ENCODE measurements around the gene ZNF169.
"Not testable (repeated sequence)": the region's sequence is repeated elsewhere in the genome, so short reads cannot be mapped to it uniquely, and the experiment has no call there.

ZNF169 gene

DNA sequence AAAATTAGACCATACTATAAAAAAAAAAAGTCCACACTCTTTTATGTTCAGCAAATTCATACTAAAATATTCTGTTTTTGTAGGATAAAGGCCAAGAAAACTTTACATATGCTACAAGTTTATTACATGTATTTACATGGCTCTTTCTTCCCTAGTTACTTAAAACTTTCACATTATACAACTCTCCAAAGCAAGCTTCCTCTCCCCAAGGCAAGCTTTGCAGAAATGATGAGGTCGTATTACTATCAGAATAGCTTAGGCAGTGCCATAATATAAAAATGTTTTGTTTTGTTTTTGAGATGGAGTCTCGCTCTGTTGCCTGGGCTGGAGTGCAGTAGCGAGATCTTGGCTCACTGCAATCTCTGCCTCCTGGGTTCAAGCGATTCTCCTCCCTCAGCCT lies 77.3 kb downstream of the ZNF169 start:
- H3K4me3 ChIP-seq; H3K9me3 ChIP-seq (ENCODE audit: low read depth, low read length); H3K36me3 ChIP-seq (ENCODE audit: insufficient read depth, low read length); DNase-seq (ENCODE audit: low read depth, low spot score); H3K27ac ChIP-seq; H3K9ac ChIP-seq (ENCODE audit: insufficient read length): not testable (repeated sequence)

- not testable (repeated sequence) for H3K36me3 ChIP-seq (ENCODE audit: insufficient read depth, low read length); DNase-seq (ENCODE audit: low read depth, low spot score); H3K9ac ChIP-seq (ENCODE audit: insufficient read length); H3K27ac ChIP-seq; H3K9me3 ChIP-seq (ENCODE audit: low read depth, low read length); H3K4me3 ChIP-seq
Observed at GRCh38 chr9:94338723-94339122, 79.6 kb downstream of the ZNF169 start.

GRCh38 chr9:94339657-94340056 lies 80.6 kb downstream of the ZNF169 start:
- H3K4me3 ChIP-seq; H3K9me3 ChIP-seq (ENCODE audit: low read depth, low read length); H3K9ac ChIP-seq (ENCODE audit: insufficient read length); H3K27ac ChIP-seq; H3K36me3 ChIP-seq (ENCODE audit: insufficient read depth, low read length); DNase-seq (ENCODE audit: low read depth, low spot score): not testable (repeated sequence)

DNA sequence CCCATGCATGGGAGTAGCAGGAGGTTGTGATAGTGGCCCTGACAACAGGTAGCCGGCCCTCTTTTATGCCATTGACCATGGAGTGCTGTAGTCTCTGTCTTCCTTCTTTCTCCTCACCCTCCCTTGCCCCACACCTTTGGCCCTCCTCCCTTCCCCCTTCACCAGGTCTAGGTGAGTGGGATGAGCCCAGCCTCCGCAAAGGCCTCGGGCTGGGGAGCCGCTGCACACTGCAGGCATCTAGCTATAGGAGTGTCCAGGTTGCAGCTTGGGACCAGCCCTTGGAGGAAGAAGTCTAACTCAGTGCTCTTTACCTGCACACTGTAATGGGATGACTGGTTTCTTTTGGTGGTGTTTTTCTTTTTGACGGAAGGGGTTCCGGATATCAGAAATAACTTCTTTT lies 81.7 kb downstream of the ZNF169 start:
- not testable (repeated sequence) for DNase-seq (ENCODE audit: low read depth, low spot score); H3K9ac ChIP-seq (ENCODE audit: insufficient read length); H3K27ac ChIP-seq

DNA sequence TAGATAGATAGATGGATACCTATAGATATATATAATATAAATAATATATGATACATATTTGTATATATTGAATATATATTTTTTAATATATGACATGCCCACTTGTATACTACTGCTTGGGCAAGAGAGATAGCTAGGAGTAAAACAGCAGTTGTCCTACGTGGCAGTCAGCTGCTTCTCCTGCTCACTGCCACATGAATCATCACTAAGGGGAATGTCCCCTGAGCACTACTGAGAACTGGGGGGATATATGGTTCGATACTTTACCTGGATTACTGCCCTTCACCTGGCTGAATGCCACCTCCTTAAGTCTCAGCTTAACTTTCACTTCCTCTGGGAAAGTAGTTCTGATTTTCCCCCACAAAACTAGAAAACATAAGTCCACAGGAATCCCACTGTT lies 82.6 kb downstream of the ZNF169 start:
- H3K9ac ChIP-seq (ENCODE audit: insufficient read length); H3K36me3 ChIP-seq (ENCODE audit: insufficient read depth, low read length); H3K27ac ChIP-seq; H3K9me3 ChIP-seq (ENCODE audit: low read depth, low read length); H3K4me3 ChIP-seq; DNase-seq (ENCODE audit: low read depth, low spot score): not testable (repeated sequence)

More for the DNA sequence above, 81.7 kb downstream of the ZNF169 start:
- H3K9me3 ChIP-seq (ENCODE audit: low read depth, low read length); H3K36me3 ChIP-seq (ENCODE audit: insufficient read depth, low read length); H3K4me3 ChIP-seq: not testable (repeated sequence)

DNA sequence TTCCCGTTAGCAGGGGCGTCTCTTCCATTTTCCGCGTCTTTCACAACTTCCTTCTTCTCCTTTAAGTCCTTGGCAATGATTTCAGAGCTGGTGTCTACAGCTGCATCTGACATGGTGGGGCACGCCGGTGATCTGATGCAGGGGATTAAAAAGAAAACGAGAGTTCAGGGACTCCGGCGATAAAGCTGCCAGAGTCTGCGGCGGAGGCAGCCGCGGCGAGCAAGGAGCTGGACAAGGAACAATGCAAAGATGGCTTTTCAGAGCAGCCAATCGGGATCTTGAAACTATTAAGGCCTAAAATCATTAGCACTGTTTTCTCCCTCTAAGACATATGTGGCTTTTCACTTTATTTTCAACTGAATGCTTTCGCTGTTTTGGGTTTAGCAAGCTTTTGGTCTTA lies 88.4 kb downstream of the ZNF169 start:
- not testable (repeated sequence) for H3K27ac ChIP-seq; DNase-seq (ENCODE audit: low read depth, low spot score); H3K9ac ChIP-seq (ENCODE audit: insufficient read length); H3K9me3 ChIP-seq (ENCODE audit: low read depth, low read length); H3K36me3 ChIP-seq (ENCODE audit: insufficient read depth, low read length); H3K4me3 ChIP-seq

DNA sequence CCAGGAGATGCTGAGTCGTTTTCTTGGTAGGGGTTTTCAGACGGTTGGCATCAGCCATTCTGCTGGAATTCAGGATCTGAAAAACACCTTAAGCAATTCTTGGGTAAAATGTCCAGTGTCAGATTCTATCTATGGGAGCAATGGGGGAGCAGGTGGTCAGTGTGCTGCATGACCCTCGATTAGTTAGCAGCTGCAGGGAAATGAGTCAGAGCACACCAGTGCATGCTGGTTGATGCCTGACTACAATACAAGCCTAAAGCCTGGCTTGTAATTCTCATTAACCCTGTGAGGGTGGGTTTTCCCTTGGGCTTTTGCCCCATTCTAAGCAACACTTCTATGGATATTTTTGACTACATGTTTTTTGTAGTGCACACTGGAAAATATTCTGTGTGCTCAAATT lies 89.7 kb downstream of the ZNF169 start:
- H3K9ac ChIP-seq (ENCODE audit: insufficient read length); H3K4me3 ChIP-seq; H3K27ac ChIP-seq; H3K36me3 ChIP-seq (ENCODE audit: insufficient read depth, low read length); H3K9me3 ChIP-seq (ENCODE audit: low read depth, low read length); DNase-seq (ENCODE audit: low read depth, low spot score): not testable (repeated sequence)
